Stimulated activated CD8-positive, alpha-beta memory T cell treated with anti-CD3 and anti-CD28 coated beads, Interleukin-7, amount 100 ng/mL, for 4 hours (primary cell): ENCODE results near the gene MTHFD2L.
A peak's percentile ranks its signal among the peaks of the same experiment; 100 is the strongest.

Experiments used
- DNase-seq, 2 donors: peaks; one replicate each; pipeline ENCODE4 v3.0.0-alpha.2; 2020; ENCODE audit warnings: low read depth in 2 of 2

Gene MTHFD2L

DNA sequence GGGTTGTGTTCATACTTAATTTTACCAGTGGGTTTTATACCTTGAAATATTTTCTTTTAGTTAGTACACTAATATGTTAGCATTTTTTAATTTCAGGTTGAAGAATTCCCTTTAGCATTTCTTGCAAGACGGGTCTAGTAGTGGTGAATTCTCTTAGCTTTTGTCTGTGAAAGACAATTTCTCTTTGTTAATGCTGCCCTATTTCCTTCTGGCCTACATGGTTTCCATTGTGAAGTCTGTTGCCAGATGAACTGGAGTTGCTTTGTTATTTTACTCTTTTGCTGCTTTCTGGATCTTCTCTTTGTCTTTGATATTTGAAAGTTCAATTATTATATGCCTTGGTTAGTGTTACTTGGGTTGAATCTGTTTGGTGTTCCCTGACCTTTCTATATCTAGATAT is 25.0 kb upstream of the MTHFD2L start:
- DNase-seq, result no peak

DNA sequence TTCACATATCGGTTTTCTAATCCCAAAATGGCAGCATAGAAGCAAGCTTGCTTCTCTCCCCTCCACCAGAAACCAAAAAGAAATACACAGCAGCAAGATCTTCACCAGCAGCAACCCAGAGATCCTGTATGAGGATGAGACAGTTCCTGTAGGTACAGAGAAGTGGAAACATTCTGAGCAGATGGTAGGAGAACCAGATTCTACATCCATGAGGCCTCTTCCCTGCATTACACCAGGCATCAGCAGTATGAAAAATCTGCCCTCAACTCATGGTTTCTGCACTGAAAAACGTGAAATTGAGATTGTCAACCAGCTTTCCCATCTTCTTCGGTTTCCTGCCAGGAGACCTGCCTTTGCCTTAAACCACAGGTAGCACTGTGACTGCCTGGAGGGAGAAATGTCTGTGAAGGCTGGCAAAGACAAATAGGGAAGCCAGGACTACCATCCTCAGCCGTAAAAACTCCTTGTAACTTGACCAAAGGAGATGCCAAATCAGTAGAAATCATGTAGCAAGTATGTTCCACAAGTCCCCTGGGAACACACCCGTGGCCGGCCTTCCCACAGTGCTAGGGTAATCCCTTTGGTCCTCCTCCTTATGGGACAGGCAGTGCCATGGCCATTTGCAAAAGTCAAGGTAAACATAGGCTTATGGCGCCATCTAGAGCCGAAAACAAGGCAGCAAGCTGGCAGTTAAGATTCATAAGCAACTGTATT is 24.0 kb upstream of the MTHFD2L start:
- peak in 1 of 2 donors; percentile 1 for DNase-seq

DNA sequence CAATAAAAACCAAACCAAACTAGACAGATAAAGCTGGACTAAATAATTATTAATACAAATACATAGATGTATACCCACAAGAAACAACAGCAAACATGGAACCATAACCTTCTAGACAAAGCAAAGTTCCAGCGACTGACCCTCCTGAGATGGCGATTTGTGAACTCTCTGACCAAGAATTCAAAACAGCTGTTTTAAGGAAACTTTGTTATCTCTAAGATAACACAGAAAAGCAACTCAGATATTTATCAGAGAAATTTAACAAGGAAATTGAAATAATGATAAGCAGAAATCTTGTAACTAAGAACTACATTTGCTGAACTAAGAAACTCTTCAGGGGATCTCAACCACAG is 23.4 kb upstream of the MTHFD2L start:
- no peak for DNase-seq

DNA sequence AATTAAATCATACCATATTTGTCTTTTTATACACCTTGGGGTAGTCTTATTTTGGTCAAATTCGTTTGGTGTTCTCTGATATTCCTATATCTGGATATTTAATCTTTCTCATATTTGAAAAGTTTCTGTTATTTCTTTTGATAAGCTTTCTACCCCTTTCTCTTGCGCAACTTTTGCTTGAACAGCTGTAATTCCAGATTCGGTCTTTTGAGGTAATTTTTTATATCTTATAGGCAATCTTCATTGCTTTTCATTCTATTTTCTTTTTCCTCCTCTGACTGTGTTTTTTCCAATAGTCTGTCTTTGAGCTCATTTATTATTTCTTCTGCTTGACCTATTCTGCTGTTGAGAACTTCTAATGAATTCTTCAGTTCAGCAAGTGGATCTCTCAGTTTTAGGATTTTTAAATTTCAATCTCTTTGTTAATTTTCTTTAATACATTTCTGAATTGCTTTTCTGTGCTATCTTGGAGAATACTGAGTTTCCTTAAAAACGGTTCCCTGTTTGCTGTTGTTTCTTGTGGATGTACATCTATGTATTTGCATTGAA is 11.3 kb upstream of the MTHFD2L start:
- no peak for DNase-seq

DNA sequence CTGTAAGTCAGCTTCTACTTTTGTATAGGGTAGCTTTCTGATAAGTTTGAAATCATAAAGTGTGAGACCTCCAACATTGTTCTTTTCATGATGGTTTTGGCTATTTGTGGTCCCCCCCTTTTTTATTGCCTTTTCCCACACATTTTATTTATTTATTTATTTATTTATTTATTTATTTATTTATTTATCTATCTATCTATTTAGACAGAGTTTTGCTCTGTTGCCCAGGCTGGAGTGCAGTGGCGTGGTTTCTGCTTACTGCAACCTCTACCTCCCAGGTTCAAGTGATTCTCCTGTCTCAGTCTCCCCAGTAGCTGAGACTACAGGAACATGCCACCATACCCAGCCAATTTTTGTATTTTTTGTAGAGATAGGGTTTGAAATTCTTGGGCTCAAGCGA is 9.7 kb upstream of the MTHFD2L start:
- no peak for DNase-seq

DNA sequence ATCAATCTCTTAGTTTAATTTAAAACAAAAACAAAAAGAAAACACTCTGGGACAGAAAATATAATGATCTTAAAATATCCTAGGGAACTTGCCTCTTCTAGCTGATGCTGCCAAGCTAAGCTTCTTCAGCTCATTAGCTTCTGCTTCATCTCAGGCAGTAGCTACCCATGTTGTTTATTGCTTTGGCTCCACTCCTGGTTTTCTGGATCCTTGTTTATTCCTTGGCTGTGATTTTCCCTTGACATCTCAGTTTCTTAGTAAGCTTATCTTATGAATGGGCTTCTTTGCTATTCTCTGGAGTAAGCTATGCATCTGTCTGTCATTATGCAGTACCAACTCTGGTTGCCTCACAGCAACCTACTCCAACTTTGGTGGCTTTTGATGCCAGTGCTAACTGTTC is 5.1 kb upstream of the MTHFD2L start:
- no peak for DNase-seq

DNA sequence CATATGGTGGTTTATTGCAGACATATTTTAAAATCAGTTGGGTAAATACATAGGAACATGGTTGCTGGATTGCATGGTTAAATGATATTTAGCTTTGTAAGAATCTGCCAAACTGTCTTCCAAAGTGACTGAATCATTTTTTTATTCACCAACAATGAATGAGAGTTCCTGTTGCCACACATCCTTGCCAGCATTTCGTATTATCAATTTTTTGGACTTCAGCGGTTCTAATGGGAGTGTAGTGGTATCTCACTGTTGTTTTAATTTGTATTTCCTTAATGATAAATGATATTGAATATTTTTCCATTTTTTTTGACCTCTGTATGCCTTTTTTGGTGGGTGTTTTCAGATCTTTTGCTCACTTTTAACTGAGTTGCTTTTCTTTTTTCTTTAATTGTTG is 1.4 kb upstream of the MTHFD2L start:
- no peak for DNase-seq

DNA sequence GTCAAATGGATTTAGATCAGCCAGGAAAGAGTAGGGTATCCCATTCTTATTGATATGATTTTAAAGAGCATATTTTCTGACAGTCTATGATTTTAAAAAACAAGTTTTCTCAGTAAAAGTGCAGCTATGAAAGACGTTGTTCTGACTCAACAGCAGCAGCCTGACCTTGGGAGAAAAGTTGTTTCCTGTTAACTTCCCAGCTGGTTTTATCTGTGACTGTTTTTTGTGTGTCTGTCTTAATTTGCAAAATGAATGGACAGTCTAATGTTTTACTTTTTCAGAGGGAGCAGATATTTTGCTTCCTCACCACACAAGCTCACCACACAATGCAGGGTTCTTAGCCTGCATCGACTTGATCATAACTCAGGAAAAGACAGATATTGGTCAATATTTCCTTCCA is 764 bp upstream of the MTHFD2L start:
- DNase-seq, result no peak

DNA sequence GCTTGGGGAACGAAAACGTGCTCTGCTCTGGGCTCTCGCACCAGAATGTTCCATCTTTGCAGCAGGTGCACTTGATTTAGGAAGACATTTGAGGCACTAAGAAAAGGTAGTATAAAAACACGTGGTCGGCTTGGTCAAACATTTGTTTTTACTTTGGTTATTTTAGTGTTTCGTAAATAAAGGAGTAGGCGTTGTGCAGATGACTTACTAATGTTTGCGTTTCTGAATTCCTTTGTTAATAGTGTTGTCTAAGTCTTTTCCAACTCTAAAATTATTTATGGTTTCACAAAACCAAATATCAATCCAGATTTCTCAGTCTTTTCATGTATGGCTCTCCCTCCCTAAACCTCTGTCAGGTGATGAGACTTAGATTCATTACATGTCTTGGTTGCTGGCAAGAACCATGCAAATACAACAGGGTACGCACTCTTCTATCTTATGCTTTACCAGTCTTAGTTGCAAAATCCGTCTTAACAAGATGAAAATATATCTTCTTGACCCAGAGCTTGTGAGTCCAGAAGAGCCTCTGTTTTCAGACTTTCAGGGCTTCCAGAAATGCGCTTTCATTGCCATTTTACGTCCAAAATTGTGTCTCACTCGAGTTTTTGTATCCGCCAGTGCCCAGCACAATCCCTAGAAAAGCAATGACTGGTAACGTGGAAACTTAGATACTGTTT is 686 bp downstream of the MTHFD2L start:
- no peak for DNase-seq

DNA sequence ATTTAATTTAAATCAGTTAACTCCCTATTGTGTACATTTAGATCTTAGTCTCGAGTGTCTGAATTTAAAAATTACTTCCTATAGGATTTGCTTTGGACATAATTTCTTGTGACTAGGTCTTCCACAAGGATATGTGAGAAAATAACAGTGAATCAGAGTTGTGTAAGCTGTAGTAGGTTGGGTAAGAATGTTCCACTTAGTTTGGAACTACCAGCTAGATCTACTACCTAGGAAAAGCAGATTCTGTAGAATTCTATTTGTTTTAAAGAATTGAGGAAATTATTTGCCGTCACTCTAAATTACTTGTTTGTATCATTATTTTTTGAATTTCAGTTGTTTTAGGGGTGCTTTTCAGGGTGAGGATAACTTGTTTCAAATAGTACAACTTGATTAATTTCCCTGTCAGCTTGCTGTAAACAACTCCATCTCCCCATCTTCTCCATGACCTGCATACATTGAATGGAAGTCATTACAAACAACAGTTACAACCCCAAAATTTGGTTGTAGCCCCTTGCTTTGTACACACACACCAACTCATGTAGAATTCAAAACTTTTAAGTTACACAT is 1.3 kb downstream of the MTHFD2L start:
- no peak for DNase-seq

DNA sequence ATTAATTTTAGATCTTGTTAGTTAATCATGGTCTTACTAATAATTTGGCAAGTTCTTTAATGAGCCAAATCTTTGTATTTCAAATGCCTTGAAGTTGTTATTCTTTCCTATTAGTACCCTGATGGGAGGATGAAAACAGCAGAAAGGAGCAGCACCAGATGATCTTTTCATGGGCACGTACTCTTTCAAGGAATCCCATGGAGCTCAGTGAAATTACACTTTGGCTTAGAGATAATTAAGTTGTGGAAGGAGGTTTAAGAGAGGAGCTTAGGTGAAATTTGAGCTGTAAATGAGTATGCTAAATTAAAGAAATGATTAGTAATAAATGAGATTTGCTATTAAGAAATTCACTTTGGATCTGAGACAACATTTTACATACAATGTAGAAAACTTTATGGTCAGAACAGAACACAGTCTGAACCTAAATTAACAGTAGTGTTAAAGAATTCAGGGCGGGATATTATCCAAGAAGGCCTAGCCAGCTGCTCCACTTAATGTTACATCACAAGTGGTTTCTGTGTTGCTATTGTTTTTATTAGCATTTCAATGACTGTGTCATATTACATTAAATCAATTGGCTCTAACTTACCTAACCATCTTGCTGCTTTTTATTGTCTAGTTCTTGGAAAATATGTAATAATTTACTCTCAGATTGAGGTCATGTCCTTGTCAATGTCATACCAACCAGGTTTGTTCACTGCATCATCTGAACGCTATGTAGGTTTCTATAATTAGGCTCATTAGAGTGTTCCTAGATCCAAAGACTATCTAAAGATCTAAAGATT is 3.9 kb downstream of the MTHFD2L start:
- DNase-seq, result no peak

DNA sequence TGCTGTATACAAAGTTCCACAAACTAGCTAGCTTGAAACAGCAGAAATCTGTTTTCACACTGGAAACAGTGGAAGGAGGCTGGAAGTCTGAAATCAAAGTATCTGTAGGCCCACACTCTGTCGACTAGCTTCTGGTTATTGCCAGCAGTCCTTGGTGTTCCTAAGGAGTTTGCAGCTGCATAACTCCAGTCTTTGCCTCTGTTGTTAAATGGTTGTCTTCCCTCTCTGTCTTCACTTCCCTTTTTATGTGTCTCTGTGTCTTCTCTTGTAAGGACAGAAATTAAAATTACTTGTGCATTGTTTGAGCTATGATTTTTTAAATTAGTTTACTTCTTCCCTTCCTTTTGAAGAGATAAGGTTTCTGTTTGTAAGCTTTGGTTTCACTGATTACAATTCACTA is 8.2 kb downstream of the MTHFD2L start:
- no peak for DNase-seq

DNA sequence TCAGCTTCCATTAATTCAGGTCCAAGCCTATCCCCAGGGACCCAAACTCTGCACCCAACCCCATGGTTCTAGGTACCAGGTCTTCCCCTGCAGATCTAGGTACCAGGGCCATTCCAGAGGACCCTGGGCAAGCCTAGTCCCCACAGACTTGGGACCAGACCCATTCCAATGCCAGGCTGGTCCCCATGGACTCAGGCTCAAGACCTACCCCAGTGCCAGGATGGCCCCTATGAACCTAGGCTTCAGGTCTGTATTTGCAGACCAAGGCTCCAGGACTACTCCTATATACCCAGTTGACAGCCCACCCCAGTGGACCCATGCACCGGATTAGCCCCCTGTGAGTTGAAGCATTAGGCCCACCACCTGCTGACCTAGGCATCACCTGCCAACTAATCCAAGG is 8.9 kb downstream of the MTHFD2L start:
- DNase-seq, result no peak

DNA sequence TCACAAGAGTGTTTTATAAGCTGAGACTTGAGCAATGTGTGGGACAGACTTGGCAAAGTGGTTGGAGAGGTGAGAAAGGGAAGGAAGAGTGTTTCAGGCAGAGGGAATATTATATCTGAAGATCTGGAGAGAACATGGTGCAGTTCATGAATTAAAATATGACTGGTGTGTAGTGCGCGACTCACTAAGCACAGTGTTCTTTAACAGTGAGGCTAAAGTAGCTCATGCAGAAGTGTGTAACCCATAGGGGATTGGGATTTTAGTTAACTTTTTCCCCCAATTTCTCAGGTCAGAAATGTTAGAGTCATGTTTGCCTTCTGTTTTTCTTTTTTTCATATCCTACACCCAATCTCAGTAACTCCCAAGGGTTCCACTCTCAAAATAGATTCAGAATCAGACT is 9.7 kb downstream of the MTHFD2L start:
- DNase-seq, result no peak

DNA sequence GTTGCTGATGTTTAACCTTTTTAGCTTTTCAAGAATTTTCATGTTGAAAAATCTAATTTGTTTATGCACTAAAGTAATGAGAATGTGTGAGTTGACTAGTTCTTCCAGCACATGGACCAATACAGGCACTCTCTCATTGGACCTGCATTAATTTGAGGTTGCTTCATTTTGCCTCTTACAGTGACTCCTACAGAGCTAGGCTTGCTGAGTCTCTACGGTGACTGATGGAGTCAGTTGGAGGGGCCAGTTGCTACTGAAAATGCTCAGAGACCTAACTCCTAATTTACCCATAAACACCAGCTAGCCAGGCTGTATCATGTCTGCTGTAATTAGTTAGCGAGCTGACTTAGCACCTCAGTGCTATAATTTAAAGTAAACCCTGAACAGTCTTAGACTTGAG is 10.9 kb downstream of the MTHFD2L start:
- DNase-seq, result no peak

DNA sequence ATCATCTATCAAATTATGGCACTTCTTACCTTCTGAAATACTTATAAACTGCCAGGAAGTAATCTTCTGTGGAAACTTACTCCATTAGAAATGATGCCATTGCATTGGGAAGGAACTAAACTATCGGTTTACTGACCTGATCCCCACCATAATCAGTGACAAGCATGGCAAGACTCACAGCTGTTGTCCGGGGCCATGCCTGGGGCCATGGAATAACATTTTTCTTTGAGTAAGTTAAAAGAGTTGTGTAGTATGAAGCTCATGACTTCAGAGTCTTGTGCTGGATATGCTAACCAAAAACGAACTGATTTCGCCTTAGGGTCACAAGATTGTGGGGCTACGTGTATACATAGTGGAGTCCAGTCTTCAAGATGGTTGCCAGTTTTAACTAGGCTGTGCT is 15.4 kb downstream of the MTHFD2L start:
- no peak for DNase-seq

DNA sequence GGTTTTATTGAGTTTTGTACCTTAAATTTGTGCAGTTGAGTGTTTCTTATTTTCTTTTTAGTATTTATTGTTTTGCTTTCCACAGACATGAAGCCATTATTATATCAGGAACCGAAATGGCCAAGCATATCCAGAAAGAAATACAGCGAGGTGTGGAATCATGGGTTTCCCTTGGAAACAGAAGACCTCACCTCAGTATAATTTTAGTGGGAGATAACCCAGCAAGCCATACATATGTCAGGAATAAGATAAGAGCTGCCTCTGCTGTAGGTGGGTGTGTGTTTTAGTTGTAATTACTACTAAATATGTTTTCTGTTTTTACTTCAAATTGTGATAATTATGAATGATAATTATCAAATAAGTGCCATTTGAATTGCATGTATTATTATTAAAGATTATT is 16.5 kb downstream of the MTHFD2L start:
- no peak for DNase-seq

DNA sequence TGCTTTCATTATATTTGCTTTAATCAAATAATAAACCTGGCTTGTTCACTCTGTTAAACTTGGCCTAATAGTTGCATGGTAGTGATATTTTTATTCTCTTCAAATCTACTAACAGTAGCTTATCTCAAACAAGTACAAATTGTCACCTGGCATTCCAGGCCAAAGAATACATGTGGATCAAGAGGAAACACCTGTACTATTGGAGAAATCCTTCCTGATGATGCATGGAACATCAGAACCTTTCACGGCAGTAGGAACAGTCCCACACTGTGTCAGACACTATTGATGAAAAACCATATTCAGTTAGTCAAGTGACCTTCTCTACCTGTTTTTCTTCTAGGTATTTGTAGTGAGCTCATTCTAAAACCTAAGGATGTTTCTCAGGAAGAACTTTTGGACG is 17.0 kb downstream of the MTHFD2L start:
- DNase-seq, result no peak

DNA sequence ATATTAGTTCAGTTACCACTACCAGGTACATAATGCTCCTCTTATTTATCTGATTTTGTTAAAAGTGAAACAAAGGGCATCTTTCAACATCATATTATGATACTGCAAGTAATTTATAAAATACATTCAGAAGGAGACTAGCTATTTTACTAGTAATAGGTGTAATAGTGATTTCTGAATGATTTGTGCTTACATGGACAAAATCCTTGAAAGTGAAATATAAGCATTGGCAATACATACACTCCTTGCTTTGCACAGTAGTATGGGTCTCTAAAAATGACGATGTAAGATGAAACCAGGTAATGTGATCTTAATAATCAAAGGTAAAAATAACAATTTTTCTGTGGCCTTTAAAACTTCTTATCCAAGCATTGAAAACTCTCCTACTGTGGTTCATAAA is 17.5 kb downstream of the MTHFD2L start:
- no peak for DNase-seq

DNA sequence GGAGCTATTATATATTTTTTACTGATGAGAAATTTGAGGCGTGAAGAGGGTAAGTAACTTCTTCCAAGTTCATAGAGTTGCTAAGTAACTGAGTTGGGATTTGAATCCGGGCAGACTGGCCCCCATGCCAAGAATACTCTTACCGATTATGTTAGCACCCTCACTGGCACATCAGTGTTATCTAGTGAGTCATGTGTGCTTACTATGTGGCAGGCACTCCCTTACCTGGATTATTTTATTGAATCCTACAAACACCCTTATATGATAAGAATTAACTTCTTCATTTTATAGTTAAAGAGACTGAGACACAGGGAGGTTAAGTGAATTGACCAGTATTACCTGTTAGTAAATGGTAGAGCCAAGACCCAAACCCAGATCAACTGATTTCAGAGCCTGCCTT is 20.9 kb downstream of the MTHFD2L start:
- no peak for DNase-seq

DNA sequence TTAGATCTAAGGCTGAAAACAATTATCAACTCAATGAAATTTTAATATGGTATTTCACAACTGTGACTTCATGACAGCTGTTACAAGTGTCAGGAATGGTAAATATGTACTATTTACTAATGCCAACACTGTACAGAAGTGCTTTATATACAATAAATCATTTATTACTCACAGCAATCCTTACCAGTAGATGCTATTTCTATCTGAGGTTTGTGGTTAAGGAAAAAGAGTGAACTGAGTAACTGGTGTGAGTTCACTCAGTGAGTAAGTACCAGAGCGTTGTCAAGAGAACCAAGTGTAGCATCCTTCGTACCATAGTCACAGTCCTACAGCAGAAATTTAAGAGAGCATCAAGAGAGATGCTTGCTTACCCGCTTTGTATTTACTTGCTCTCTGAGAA is 23.3 kb downstream of the MTHFD2L start:
- no peak for DNase-seq

DNA sequence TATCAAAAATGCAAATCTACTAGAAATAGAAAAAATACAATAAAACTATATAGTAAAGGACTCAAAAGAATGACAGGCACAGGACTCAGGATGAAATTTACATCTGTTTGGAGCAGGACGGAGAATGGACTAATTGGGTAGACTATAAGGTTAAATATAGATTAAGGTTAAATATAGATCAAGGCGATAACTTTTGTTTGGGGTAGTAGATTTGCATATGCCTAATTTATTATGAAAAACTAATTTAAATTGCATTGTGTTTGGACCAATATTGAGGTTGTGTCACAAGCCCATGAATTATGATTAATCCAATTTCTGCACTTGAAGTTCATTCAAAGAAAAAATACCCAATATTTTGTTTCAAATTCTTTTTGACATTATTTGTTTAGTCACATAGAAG is 31.0 kb downstream of the MTHFD2L start:
- no peak for DNase-seq
